OCI-M1 (cell line): ENCODE measurements around the gene RCE1.
A peak's percentile ranks its signal among the peaks of the same experiment; 100 is the strongest.
"Not testable (repeated sequence)": the region's sequence is repeated elsewhere in the genome, so short reads cannot be mapped to it uniquely, and the experiment has no call there.

Source experiments
- DNase-seq: peaks from one replicate; lab custom pipeline; 2025; lab: John Stamatoyannopoulos, UW

Gene RCE1

GRCh38 chr11:66842896-66843775 lies at the start of gene RCE1:
Gene RCE1, plus strand, starts transcription at chr11:66843441. Its CDS starts 15 bp downstream, at chr11:66843456.
- DNase-seq = peak; percentile 94

DNA sequence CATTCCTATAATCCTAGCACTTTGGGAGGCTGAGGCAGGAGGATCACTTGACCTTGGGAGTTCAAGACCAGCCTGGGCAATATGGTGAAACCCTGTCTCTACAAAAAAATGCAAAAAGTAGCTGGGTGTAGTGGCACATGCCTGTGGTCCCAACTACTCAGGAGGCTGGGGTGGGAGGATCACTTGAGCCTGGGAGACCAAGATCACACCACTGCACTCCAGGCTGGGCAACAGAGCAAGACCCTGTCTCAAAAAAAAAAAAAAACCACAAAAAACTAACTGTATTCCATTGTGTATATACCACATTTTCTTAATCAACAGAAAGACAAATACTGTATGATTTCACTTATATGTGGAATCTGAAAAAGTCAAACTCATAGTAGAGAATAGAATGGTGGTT lies 43.4 kb upstream of the RCE1 start:
- not testable (repeated sequence) for DNase-seq

- DNase-seq = no peak
These were observed 42.4 kb upstream of the RCE1 start for GRCh38 chr11:66800720-66801428.

DNA sequence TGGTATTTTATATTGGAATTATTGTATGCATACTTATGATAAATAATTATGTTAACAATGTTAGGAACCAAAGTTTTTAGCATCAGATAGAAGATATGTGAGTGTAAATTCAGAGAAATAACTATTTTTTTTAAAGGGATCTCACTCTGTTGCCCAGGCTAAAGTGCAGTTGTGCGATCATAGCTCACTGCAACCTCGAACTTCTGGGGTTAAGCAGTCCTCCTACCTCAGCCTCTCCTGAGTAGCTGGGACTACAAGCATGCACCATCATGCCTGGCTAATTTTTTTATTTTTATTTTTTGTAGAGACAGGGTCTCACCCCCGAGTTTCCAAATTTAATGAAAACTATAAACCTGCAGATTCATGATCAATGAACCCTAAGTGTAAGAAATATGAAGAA lies 33.6 kb upstream of the RCE1 start:
- DNase-seq = no peak

- no peak for DNase-seq
These were observed 32.6 kb upstream of the RCE1 start for GRCh38 chr11:66810576-66811185.

DNA sequence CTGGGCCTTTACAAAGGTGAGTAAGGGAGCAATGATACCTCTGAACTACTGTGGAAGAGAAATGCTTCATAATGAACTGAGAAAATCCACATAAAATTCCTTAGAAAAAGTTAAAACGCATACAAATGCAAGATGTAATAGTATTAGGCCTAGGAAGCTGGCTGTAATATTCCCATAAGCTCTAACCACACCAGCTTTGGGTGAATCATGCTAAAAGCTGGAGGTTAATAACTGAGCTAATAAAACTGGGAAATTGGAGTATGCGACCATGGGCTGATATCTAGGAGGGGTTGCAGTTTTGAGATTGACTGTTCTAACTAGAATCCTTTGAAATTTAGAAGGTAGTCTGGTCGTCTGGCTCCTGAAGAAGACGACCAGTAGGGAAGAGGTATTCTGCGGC lies 28.6 kb upstream of the RCE1 start:
- no peak for DNase-seq

- no peak for DNase-seq
These were observed 27.6 kb upstream of the RCE1 start for GRCh38 chr11:66815646-66816045.

- DNase-seq = no peak
These were observed 24.8 kb upstream of the RCE1 start for GRCh38 chr11:66818231-66818955.

GRCh38 chr11:66820381-66820780 lies 22.9 kb upstream of the RCE1 start:
- DNase-seq = no peak

- DNase-seq = no peak
These were observed 22.3 kb upstream of the RCE1 start for GRCh38 chr11:66820901-66821300.

- no peak for DNase-seq
These were observed 19.5 kb upstream of the RCE1 start for GRCh38 chr11:66823700-66824099.

DNA sequence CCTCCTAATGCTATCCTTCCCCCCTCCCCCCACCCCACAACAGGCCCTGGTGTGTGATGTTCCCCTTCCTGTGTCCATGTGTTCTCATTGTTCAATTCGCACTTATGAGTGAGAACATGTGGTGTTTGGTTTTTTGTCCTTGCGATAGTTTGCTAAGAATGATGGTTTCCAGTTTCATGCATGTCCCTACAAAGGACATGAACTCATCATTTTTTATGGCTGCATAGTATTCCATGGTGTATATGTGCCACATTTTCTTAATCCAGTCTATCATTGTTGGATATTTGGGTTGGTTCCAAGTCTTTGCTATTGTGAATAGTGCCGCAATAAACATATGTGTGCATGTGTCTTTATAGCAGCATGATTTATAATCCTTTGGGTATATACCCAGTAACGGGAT lies 18.7 kb upstream of the RCE1 start:
- DNase-seq = not testable (repeated sequence)

GRCh38 chr11:66834539-66834845 lies 8.7 kb upstream of the RCE1 start:
- DNase-seq = no peak

DNA sequence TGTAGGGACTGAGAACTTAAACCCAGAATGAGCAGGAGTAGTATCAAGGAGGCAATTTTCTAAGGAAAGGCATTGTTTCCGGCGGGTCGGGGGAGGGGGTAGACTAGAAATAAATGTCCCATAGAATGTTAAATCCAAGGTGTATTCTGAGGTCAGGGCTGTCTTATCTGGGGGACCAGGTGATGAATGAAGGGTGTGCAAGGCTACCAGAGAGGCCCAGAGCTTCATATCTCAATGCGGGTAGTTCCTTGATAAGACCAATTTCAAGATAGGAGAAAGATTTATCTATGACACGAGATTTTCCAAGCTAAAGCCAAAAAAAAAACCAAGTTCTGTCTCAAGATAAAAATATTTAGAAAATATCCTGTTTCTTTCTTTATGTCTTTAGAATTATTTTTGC lies 8.3 kb upstream of the RCE1 start:
- peak; percentile 26 for DNase-seq

DNA sequence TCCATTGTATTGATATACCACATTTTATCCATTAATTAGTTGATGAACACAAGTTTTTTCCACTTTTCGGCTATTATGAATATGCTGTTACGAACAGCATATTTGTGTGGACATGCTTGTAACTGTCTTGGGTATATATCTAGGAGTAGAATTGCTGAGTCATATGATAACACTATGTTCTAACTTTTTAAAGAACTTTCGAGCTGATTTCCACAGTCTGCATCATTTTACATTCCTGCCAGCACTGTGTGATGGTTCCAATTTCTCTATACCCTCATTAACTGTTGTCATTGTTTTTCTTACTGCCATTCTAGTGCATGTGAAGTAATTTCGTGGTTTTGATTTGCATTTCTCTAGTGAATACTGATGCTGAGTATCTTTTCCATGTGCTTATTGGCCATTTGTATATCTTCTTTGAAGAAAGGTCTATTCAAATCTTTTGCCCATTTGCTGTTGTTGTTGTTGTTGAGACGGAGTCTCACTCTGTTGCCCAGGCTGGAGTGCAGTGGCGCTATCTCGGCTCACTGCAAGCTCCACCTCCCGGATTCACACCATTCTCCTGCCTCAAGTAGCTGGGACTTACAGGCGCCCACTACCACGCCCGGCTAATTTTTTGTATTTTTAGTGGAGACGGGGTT lies 7.4 kb upstream of the RCE1 start:
- peak; percentile 64 for DNase-seq

DNA sequence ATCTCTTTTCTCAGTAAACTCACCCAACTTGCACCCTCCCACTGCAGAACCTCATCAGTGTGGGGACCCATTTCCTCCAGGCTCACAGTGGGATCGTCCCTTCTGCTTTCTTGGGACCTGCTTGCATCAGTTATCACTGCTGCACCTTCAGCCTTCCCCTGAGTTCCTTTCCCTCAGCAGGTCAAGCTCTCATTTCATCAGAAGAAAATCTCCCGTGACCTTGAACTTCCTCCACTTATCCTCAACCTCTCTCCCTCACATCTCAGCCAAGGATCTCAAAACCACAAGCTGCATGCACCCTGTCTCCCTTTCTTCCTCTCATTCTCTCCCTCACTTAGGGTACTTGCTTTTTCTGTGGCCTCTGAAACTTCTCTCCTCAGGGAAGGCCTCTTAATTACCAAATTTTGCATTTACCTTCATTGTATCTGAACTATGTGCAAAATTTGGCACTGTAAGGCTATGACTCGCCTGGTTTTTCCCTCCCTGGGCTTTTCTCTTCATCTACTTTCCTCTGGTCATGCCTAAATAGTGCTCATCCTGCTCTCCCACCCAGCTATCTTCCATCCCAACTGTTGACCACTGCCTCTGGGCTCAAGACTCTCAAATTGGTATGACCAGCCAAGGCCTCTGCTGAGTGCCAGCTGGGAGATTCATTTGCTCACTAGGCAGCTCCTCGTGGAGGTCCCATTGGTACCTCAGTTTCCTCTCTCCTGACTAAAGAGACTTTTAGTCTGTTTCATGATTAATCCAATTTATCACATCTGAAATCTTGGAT lies 2.7 kb upstream of the RCE1 start:
- DNase-seq = peak; percentile 29

- no peak for DNase-seq
These were observed 1.4 kb upstream of the RCE1 start for GRCh38 chr11:66841861-66842260.

- DNase-seq = no peak
These were observed 743 bp upstream of the RCE1 start for GRCh38 chr11:66842501-66842895.

DNA sequence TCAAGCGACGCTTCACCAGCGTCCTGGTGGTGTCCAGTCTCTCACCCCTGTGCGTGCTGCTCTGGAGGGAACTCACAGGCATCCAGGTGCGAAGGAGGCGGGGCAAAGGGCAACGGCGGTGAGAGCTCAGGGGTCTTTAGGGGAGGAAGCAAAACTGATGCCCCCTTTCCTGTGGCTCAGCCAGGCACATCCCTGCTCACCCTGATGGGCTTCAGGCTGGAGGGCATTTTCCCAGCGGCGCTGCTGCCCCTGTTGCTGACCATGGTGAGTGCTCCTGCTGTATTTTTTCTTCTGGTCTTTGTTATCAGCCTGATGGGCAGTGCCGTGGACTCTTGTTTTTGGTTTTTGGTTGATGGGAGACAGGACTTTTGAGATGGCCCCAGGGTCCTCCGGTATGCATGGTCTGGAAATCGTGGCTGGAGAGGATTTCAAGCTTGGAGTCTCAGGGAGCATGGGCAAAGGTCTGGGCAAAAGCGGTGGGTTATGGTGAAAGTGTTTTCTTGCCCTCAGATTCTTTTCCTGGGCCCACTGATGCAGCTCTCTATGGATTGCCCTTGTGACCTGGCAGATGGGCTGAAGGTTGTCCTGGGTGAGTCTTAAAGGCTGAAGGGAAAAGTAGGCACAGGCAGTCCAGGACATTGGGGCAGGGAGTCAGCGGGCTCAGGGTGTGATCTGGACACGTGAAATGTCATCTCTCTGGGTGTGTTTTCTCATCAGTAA lies 695 bp downstream of the RCE1 start:
- DNase-seq = peak; percentile 24

GRCh38 chr11:66844496-66845142 lies 1.4 kb downstream of the RCE1 start:
- DNase-seq = no peak
